ENCODE measurements around the gene CSRP3.
"Not testable (repeated sequence)": the region's sequence is repeated elsewhere in the genome, so short reads cannot be mapped to it uniquely, and the experiment has no call there.

Gene CSRP3

GRCh38 chr11:19185036-19185435 is 16.7 kb downstream of the CSRP3 start:
- no peak for DNase-seq

- no peak for DNase-seq
Measured at GRCh38 chr11:19183646-19184045, 18.1 kb downstream of the CSRP3 start.

- DNase-seq, result no peak
Measured at GRCh38 chr11:19181531-19182261, 20.1 kb downstream of the CSRP3 start.

- no peak for DNase-seq
Measured at GRCh38 chr11:19176629-19177186, 25.1 kb downstream of the CSRP3 start.

GRCh38 chr11:19173964-19174638 is 27.7 kb downstream of the CSRP3 start:
- no peak for DNase-seq

GRCh38 chr11:19173004-19173689 is 28.6 kb downstream of the CSRP3 start:
- DNase-seq, result no peak

GRCh38 chr11:19168090-19168489 is 33.7 kb downstream of the CSRP3 start:
- DNase-seq, result no peak

- no peak for DNase-seq
Measured at GRCh38 chr11:19164881-19165280, 36.9 kb downstream of the CSRP3 start.

- peak; percentile 48 for DNase-seq
Measured at GRCh38 chr11:19164230-19164855, 37.4 kb downstream of the CSRP3 start.

- no peak for DNase-seq
Measured at GRCh38 chr11:19163617-19164016, 38.2 kb downstream of the CSRP3 start.

GRCh38 chr11:19162951-19163505 is 38.8 kb downstream of the CSRP3 start:
- no peak for DNase-seq

- no peak for DNase-seq
Measured at GRCh38 chr11:19161651-19162050, 40.1 kb downstream of the CSRP3 start.

- DNase-seq, result no peak
Measured at GRCh38 chr11:19160847-19161246, 40.9 kb downstream of the CSRP3 start.

- no peak for DNase-seq
Measured at GRCh38 chr11:19156892-19157291, 44.9 kb downstream of the CSRP3 start.

GRCh38 chr11:19145319-19145718 is 56.5 kb downstream of the CSRP3 start:
- DNase-seq, result no peak

- not testable (repeated sequence) for DNase-seq
Measured at GRCh38 chr11:19136884-19137283, 64.9 kb downstream of the CSRP3 start.

GRCh38 chr11:19134004-19134403 is 67.8 kb downstream of the CSRP3 start:
- no peak for DNase-seq
